ENCODE results near the gene CLEC14A. TPM values are rescaled to one million over a fixed set of nuclear protein-coding genes. Genes with fewer than 3 reads are reported as not detected.

Gene CLEC14A
- total and polyA plus RNA-seq, 2 donors (not counting 1 experiment from before 2014, with no cell fraction given): 3.9 to 5.3 TPM

Other genes with a start within 250 kb of the CLEC14A start
- gene SSTR1, start 48.2 kb downstream of the CLEC14A start, total RNA-seq: 1.8 and 3.0 TPM in 2 replicates
- 7.8 and 10.5 TPM in 2 replicates for gene SSTR1, start 48.2 kb downstream of the CLEC14A start, polyA plus RNA-seq

Data from fibroblast of lung (primary cell).